DND-41 (cell line): ENCODE data around the gene ELF1.

Source experiments
- CTCF ChIP-seq: IDR thresholded peaks from 2 replicates; pipeline ENCODE4 v1.5.1; 2012; ENCODE audit warnings: borderline replicate concordance, low read length, moderate library complexity, mild to moderate bottlenecking; ENCODE audit not compliant: poor library complexity, severe bottlenecking; ENCODE audit errors: extremely low read depth
- EZH2 ChIP-seq: IDR thresholded peaks from 3 replicates; pipeline ENCODE4 v1.6.1; 2012; ENCODE audit warnings: borderline replicate concordance, low read depth, mild to moderate bottlenecking, moderate library complexity, low read length, inconsistent platforms; ENCODE audit not compliant: severe bottlenecking

- TF ChIP-seq CTCF (no peak), EZH2 (no peak)
These were observed 90.1 kb downstream of the ELF1 start for GRCh38 chr13:40928980-40929379.
